MM.1S (cell line): Measurements from ENCODE around the gene ACSS1.

Experiments
- CTCF ChIP-seq: fragments of 300-600 bp; sonication (generic); IDR thresholded peaks from 2 replicates; pipeline ENCODE4 v1.5.1; 2016; ENCODE audit warnings: antibody characterized with exemption, low read length, mixed read lengths
- EZH2 ChIP-seq: fragments of 300-600 bp; sonication (generic); optimal IDR thresholded peaks from 2 replicates; pipeline ENCODE3; 2017; ENCODE audit warnings: low read depth, mild to moderate bottlenecking, antibody characterized with exemption, low read length, mixed read lengths

- TF ChIP-seq EZH2 (no peak), CTCF (no peak)
Measured at GRCh38 chr20:24972341-24972740, 85.6 kb downstream of the ACSS1 start.
